H1 (cell line): Measurements from ENCODE around the gene RMC1. TPM values are rescaled to one million over a fixed set of nuclear protein-coding genes. Genes with fewer than 3 reads are reported as not detected.

Experiments used
- polyA plus RNA-seq, 7 experiments: library from polyadenylated mRNA; depleted of rRNA in 3 of 7; stranded (reverse) in 5 of 7; unstranded in 2 of 7; fragments of >200 nt in 5 of 7; fragments of 200-250 nt in 2 of 7; gene quantifications; 1 replicate in 5 of 7; 2 replicates in 1 of 7; 4 replicates in 1 of 7; pipeline versions ENCODE4 v1.2.1 to v1.2.3, GENCODE V29; 2011 to 2013; ENCODE audit warnings: missing spikeins in 2 of 7, mixed read lengths in 2 of 7
- total RNA-seq: library from RNA; stranded (reverse); fragmentation: NEBNext Ultra II Directional; extraction: Animal tissue kit (Norgen Biotek cat#: 25700); gene quantifications from 2 replicates; pipeline ENCODE4 v1.2.1, GENCODE V29; 2021
- TF ChIP-seq, protein P1 (sequence below): IDR thresholded peaks from 2 replicates; pipeline ENCODE4 v1.6.1; 2012; ENCODE audit warnings: low read length, inconsistent platforms

The RMC1 gene
- total and polyA plus RNA-seq, 2 of the 8 experiments (the other 6 are each of a cell fraction or from before 2014, with no cell fraction given): 16.4 to 20.1 TPM

DNA sequence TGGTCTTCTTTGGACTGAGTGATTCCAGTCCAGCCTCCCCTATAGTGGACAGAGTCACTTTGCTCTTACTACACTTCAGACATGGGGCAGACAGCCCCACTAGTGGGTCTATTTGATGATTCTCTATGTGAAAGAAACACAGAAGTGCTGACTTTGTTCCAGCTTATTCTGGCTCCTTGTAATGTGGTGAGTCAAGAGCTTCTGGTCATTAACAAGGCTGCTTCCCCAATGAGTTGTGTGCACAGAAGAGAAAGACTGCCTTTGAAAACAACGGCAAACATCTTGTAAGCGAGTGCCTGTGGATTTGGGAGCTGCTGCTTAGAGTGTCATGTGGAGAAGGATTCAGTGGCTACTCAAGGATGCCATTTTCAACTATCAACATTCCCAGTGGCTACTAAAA is 39.1 kb downstream of the RMC1 start (continued):
- TF ChIP-seq, protein P1, sequence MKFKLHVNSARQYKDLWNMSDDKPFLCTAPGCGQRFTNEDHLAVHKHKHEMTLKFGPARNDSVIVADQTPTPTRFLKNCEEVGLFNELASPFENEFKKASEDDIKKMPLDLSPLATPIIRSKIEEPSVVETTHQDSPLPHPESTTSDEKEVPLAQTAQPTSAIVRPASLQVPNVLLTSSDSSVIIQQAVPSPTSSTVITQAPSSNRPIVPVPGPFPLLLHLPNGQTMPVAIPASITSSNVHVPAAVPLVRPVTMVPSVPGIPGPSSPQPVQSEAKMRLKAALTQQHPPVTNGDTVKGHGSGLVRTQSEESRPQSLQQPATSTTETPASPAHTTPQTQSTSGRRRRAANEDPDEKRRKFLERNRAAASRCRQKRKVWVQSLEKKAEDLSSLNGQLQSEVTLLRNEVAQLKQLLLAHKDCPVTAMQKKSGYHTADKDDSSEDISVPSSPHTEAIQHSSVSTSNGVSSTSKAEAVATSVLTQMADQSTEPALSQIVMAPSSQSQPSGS: no peak
